Measurements from ENCODE around the gene WNT9B. TPM values are rescaled to one million over a fixed set of nuclear protein-coding genes. Genes with fewer than 3 reads are reported as not detected.

Gene WNT9B
- total RNA-seq, 2 donors from 2014 or later = 0.85 to 1.5 TPM

DNA sequence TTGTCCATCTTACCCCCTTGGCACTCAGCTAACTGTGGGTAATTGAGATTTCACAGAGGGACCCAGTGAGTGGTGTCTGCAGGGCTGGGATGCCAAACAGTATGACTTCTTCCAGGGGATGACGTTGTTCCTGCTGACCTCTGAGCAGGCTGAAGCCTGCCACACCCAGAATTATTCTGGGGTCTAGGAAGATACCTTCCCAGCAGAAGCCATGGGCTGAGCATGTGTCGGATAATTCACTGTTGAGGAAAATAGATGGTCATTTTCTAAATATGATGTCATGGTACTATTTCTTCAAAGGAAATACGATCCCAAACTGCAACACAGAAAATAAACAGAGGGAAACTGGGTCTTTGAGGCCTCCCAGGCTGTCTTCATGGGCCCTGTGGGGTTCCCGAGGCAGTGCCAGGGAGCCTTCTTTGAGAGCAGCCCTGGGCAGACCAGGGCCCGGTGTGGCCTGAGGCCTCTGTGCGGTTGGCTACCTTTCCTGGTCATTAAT, 17.4 kb downstream of the WNT9B start:
- TF ChIP-seq CTCF (IDR thresholded peaks at IDR 0.05) (no peak), POLR2AphosphoS5 (IDR thresholded peaks at IDR 0.05) (no peak), POLR2A (IDR thresholded peaks at IDR 0.05) (no peak)

GRCh38 chr17:46869296-46869695, 17.9 kb downstream of the WNT9B start:
- WGBS = 84% methylated on average over 7 of the region's 7 CpGs

More for the DNA sequence above, 17.4 kb downstream of the WNT9B start:
- no peak overlapping the region for H3K27ac ChIP-seq
- no peaks in the 10 kb centered on the region for H3K9me3 ChIP-seq
- WGBS = 55% methylated on average over 6 of the region's 6 CpGs
- no peaks in the 10 kb centered on the region for H3K4me1 ChIP-seq (replicated peaks)
- no peak for DNase-seq (ENCODE audit: low spot score)
- intact Hi-C loops (cut with DNase I) = no loop called here
- H3K27me3 ChIP-seq (replicated peaks; ENCODE audit: insufficient read depth) = no peaks in the 10 kb centered on the region
- no peak overlapping the region for H3K4me3 ChIP-seq
- no peaks in the 10 kb centered on the region for H3K36me3 ChIP-seq

DNA sequence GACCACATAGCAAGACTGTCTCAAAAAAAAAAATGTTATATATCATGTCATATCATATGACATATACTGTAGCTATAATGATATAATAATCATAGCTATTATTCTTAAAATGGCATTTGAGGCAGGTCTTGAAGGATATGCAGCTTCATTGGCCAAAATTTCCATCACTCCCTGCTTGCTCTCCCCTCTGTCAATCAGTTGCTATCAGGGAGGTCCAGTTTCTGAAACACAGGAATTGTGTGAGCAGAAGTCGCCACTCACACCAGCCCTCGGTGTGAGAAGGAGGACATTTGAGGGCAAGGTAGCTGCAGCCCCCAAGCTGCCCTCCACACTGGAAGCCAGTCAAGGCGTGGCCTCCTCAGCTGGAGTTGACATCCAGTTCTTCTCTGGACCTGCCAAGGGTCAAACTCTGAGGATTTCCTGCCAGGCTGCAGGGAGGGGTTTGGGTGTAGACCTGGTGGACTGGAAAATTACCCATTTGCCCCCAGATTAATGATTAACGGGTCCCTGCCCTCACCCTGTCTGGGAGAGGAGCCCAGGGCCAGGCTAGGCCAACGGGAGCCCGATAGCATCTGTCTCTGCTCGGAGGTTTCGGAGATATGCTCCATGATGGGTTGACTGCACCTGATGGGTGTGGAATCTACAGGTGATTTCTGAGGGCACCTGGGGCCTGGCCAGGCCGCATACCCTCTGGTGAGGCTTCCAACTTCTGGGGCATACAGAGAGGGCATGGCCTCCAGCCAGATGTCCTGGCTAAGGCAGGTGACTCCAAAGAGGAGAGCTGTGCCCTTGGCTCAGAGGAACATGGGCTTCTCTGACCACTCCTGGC, 18.8 kb downstream of the WNT9B start:
- Histone ChIP-seq H3K4me3 (no peak overlapping the region), H3K36me3 (no peaks in the 10 kb centered on the region), H3K27me3 (replicated peaks; ENCODE audit: insufficient read depth) (no peaks in the 10 kb centered on the region), H3K4me1 (replicated peaks) (no peaks in the 10 kb centered on the region), H3K9me3 (no peaks in the 10 kb centered on the region), H3K27ac (no peak overlapping the region)
- DNase-seq (ENCODE audit: low spot score) = no peak
- WGBS = 71% methylated on average over 8 of the region's 9 CpGs
- intact Hi-C loops (cut with DNase I) = no loop called here
- no peak for TF ChIP-seq POLR2AphosphoS5 (IDR thresholded peaks at IDR 0.05)
- TF ChIP-seq CTCF (IDR thresholded peaks at IDR 0.05) = no peak
- no peak for TF ChIP-seq POLR2A (IDR thresholded peaks at IDR 0.05)

More at GRCh38 chr17:46869296-46869695, 17.9 kb downstream of the WNT9B start:
- Histone ChIP-seq H3K27me3 (replicated peaks; ENCODE audit: insufficient read depth) (no peaks in the 10 kb centered on the region), H3K4me1 (replicated peaks) (no peaks in the 10 kb centered on the region), H3K27ac (no peak overlapping the region), H3K9me3 (no peaks in the 10 kb centered on the region), H3K4me3 (no peak overlapping the region), H3K36me3 (no peaks in the 10 kb centered on the region)
- no peak for DNase-seq (ENCODE audit: low spot score)
- TF ChIP-seq POLR2AphosphoS5 (IDR thresholded peaks at IDR 0.05) (no peak), CTCF (IDR thresholded peaks at IDR 0.05) (no peak), POLR2A (IDR thresholded peaks at IDR 0.05) (no peak)
- intact Hi-C loops (cut with DNase I) = no loop called here

DNA sequence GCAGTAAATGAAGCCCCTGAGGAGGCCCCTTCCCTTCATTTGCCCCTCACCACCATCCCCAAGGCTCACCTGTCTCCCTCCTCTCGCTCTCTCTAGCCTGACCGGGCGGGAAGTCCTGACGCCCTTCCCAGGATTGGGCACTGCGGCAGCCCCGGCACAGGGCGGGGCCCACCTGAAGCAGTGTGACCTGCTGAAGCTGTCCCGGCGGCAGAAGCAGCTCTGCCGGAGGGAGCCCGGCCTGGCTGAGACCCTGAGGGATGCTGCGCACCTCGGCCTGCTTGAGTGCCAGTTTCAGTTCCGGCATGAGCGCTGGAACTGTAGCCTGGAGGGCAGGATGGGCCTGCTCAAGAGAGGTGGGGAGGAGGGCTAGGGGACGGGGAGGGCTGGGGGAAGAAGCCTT, 21.0 kb downstream of the WNT9B start:
- Histone ChIP-seq H3K36me3 (no peaks in the 10 kb centered on the region), H3K27me3 (replicated peaks; ENCODE audit: insufficient read depth) (no peaks in the 10 kb centered on the region), H3K27ac (no peak overlapping the region), H3K4me3 (no peak overlapping the region), H3K4me1 (replicated peaks) (no peaks in the 10 kb centered on the region), H3K9me3 (no peaks in the 10 kb centered on the region)
- intact Hi-C loops (cut with DNase I) = no loop called here
- no peak for TF ChIP-seq POLR2A (IDR thresholded peaks at IDR 0.05)
- TF ChIP-seq CTCF (IDR thresholded peaks at IDR 0.05) = no peak
- no peak for TF ChIP-seq POLR2AphosphoS5 (IDR thresholded peaks at IDR 0.05)
- 84% methylated on average over 16 of the region's 16 CpGs for WGBS
- DNase-seq (ENCODE audit: low spot score) = no peak

Data from prostate gland (tissue), 2 donors.